HG02973 (cell line): Measurements from ENCODE around the gene TXNDC5.
A peak's percentile ranks its signal among the peaks of the same experiment; 100 is the strongest.
"Not testable (repeated sequence)": the region's sequence is repeated elsewhere in the genome, so short reads cannot be mapped to it uniquely, and the experiment has no call there.

Source experiments
- ATAC-seq: cut with Tn5 transposase; IDR thresholded peaks from one replicate; pipeline ENCODE4 v1.9.1; 2021; ENCODE audit warnings: moderate library complexity; ENCODE audit not compliant: unreplicated experiment

Gene TXNDC5

DNA sequence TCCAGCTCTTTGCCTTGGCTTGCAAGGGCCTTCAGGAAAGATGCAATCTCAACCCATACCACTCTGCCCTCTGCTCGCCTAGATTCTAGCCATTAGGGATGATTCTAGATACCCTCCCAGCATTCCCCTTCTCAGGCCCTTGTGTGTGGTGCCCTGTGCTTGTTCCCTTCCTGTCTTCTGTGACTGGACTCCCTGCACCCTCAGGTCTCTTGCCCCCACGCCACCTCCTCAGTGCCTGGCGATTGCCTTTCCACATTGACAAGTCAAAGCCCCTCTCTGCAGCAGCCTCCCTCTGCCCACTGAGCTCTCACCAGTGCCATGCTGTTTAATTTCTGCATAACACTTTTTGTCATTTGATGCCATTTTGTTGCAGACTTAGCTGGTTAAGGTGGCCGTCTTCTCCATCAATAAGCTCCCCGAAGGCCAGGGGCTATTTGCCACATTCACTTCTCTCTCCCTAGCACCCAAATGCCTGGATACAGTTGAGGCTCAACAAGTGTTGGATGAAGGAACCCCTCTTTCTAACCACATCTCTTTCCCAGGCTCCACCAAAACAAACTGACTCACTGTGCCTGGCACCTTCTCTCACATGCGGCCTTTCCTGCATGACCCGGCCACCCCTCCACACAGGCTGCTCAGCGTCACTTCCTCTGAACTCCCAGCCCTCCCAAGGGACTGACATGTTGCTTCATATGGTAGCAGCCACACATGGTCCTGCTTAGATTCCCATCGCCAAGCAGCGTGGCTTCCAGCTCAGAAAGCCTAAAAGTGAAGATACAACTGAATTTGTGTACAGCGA, 4.6 kb upstream of the TXNDC5 start:
- ATAC-seq, result no peak

- no peak for ATAC-seq
Measured at GRCh38 chr6:7914311-7914710, 3.7 kb upstream of the TXNDC5 start.

GRCh38 chr6:7912736-7913517, 2.3 kb upstream of the TXNDC5 start:
- ATAC-seq, result no peak

- ATAC-seq, result no peak
Measured at GRCh38 chr6:7912024-7912423, 1.4 kb upstream of the TXNDC5 start.

DNA sequence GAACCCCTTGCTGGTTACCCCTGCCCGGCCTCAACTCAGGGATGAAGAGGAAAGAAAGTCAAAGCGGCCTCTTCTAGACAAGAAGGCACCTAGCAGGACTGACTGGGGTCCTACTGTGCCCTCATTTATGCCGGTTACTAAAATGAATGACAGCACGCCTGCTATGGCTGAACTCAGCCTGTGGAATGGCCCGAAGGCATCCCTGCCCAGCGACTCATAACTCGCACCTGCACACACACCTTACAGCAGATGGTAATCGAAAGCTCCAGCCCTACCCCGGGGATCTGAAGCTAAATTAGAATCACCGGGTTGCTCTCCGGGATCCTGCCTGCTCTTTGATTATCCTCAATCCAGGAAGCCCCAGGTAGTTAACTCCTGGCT, 747 bp upstream of the TXNDC5 start:
- ATAC-seq, result no peak

DNA sequence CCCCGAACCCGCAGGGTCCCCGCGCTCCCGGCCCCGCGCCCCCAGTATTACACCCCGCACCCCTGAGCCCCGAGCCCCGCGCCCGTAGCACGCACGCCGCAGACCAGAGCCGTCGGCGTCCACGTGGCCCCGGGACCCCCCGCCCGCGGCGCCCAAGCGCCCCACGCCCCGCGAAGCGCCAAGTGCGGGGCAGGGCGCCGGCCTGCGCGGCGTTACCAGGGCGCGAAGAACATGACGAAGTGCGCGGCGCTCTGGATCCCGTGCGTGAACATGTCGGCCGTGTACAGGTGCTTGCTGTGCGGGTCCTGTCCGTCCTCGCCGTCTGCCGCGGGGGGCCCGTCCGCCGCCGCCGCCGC, 312 bp downstream of the TXNDC5 start:
- ATAC-seq, result peak; percentile 10

DNA sequence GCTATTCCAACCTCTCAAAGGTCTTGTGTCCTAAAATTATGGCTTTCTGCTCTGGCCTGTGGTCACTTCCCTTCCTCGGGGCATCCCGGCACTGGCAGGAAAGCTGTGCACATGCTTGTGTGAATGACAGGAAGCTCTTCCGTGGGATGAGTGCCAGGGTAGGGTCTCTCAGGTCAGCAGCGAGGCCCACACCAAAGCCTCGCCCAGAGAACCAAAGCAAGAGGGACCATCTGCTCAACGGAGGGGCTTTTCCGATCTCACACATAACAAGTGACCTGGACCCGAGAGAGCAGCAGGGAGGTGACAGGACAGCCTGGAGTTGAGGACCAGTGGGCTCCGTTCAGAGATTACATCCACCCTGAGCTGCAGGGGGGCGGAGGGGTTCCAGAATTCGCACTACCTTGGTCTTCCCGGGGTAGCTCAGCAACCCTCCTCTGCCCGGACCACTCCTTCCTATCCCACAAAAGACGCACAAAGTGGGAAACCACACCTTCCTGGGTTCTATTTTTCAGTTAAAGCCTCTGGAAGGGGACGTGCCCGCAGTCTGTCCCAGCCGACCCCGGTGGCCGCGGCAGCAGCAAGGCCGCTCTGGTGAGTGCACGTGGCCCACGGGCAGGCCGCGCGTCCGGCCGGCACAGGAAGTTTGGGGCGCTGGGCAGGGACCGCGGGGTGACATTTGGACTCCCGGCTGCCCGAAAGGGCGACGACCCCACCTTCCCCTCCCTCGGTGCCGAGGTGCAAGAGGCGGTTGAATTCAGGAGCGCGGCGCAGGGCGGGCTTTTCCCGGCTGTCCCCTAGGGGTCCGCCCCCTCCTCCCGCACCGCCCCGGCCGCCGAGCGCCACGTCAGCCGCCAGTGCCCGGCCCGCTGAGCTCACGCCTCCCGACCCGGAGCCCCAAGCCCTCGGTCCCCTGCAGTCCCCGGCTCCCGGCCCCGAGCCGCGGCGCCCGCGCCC, 988 bp downstream of the TXNDC5 start:
- peak; percentile 26 for ATAC-seq

GRCh38 chr6:7907159-7907558, 3.4 kb downstream of the TXNDC5 start:
- ATAC-seq, result no peak

DNA sequence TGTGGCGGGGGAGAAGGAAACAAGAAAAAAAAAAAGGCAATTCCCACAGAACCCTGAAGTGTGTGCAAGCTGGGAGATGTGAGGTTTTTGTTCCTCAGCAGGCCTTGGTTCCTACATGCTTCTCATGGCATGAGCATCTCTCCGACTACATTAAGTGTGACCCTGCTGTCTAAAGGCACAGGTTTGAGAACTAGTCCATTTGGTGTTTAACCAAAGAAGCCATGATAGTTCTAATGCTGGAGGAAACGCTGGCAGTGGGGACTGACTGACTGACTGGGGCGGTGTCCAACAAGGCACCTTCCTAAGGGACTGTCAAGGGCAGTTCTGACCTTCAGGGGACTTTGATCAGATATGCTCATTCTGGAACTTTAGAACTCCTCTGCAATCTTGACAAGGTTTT, 3.8 kb downstream of the TXNDC5 start:
- no peak for ATAC-seq

GRCh38 chr6:7905416-7905815, 5.2 kb downstream of the TXNDC5 start:
- no peak for ATAC-seq

DNA sequence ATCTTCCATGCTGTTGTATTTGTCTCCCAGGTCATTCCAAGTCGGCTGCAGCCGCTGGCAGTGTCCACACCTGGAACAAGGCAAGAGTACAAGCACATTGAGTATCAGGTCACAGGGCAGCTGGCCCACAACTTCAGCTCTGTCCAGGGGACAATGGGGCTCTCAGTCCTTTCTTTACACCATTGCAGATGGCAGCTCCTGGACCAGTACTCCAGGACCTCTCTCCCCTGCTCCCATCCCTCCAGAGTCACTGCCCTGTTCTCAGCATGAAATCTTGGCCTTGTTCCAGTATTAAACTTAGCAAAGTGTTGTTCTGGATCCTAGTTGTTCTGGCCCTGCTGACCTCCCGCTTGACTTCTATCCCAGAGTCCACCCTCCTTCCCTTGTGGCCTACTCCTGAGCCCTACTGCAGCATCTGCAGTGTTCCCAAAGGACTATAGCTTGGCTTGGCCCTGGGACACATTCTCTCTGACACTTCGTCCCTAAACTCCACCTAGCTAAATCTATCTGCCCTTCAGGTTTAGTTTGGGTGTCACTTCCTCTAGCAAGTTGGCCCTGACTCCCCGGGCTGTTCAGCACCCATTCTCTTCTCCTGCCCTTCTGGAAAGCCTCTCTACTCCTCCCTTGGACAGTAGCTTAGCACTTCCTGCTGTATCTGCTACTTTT, 5.8 kb downstream of the TXNDC5 start:
- ATAC-seq, result no peak

DNA sequence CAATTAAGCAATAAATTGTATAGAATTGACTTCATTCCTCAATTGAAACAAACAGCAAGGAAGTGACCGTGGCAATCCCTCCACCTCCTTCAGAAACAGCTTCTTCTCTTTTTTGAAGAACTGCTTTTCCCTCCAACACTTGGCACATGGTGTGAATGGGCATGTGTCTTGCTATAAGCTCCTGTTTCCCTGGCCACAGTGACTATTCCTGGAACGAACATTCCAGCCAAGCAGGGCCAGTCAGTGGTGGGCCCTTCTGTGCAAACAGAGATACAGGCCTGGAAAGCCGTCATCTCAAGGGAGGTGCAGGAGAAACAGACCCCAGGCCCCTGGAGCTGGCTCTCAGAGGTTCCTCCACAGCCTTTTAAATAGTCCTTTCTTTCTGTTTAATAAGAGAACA, 6.9 kb downstream of the TXNDC5 start:
- no peak for ATAC-seq

DNA sequence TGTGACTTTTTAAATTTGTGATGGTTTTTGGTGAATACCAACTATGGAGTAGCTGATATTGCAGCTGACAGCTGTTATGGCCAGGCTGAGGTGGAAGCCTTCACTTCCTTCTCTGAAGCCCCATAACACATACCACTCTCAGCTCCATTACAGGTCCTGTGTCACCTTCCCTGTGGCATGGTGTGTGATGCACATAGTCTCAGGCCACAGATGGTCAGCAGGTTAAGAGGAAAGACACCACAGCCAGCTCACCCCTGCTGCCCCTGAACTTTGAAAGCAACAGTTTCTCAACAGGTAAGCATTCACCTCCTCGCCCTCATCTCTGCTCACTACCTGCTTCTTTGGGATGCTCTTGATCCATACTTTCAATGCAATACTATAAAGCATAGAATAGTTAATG, 7.7 kb downstream of the TXNDC5 start:
- no peak for ATAC-seq

GRCh38 chr6:7902221-7902620, 8.4 kb downstream of the TXNDC5 start:
- ATAC-seq, result no peak

DNA sequence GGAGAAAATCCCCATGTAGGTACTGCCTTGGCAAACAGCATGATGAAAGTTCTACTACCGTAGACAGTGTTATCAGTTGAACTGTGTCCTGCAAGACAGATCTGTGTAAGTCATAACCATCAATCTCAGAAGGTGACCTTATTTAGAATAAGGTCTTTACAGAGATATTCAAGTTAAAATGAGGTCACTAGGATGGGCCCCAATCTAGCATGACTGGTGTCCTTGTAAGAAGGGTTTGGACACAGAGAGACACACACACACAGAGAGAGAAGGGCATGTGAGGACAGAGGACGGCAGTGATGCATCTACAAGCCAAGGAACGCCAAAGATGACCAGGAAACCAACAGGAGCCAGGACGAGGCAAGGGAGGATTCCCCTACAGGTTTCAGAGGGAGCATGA, 8.8 kb downstream of the TXNDC5 start:
- no peak for ATAC-seq

DNA sequence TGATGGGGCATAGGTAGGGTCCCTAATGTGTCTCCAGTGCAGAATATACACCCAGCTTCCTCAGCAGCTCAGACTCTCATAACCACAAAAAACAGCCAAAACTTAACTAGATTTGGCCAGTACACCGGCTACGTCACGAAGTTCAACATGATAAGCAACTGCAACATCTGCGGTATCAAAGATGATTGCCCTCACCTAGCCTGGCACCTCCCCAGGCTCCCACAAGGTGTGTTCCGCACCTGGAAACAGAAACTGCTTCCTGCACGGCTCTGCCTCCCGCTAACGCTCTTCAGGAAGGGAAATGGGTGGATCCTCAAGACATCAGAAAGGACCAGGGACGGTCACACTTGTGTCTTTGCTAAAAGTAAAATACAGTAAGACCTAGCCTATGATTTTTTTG, 9.5 kb downstream of the TXNDC5 start:
- ATAC-seq, result no peak

GRCh38 chr6:7900621-7901020, 10.0 kb downstream of the TXNDC5 start:
- ATAC-seq, result no peak

DNA sequence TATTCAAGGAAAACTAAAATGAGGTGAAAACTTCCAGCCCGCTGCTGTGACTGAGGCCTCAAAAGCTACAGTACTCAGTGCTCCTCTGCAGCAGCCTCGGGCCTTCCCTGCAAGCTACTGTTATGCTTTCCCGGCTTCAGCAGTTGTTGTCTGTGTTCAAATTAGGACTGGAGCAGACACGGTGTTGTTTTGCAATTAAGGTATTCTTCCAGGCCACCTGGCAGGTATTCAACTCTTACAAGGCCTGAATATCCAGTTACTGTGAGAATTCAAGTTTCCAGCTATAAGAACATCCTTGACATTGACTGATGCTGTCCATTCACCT, 10.7 kb downstream of the TXNDC5 start:
- no peak for ATAC-seq

DNA sequence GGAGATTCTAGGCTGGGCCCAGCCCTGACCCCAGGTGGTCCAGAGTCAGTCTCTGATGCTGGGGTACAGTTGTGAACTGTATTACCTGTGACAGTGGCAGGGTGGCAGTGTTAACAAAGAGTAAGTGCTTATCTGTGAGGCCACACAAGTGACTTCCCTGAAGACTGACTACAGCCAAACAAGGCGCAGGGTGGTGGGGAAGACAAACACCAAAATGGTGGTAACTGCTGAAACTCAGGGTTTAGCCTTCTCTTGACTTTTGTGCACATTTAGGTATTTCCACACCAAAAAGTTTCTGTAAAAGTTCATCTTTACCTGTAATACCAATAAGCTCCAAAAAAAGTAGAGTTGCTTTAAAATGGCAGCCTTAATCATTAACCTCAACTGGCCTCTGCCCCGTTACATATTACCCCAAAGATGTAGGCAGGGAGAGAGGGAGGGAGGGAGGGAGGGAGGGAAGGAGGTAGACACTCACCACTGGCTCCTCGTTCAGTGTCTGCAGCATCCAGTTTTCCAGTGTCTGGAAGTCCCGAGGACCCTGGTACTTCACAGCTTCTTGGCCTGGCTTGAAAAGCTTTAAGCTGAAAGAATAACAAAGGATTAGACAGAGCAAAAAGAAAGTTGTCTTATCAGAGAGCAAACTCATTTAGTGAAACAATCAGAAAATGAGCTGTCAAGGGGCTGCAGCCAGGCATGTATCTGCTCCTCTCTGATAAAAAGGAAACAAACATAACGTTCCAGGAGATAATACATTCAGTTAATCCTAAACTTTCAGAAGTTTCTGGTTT, 11.3 kb downstream of the TXNDC5 start:
- peak; percentile 39 for ATAC-seq

- not testable (repeated sequence) for ATAC-seq
Measured at GRCh38 chr6:7898193-7898586, 12.4 kb downstream of the TXNDC5 start.
